Endothelial cell of umbilical vein (primary cell): ENCODE data around the gene DTX3. TPM values are rescaled to one million over a fixed set of nuclear protein-coding genes. Genes with fewer than 3 reads are reported as not detected.

Experiments
- BruUV-seq: library from RNA; stranded (reverse); fragments of 400-500 nt; replicated peaks from 2 replicates; lab custom pipeline; 2021; lab: Mats Ljungman, UMichigan
- CTCF ChIA-PET: fragments of 300-600, 350-600 bp; sonication (Branson Sonifier 250); formaldehyde crosslinking; loops from one replicate; lab custom pipeline; 2021; ENCODE audit warnings: antibody characterized with exemption, inconsistent platforms; lab: Charles Lee
- POLR2A ChIA-PET: fragments of 300-600, 350-600 bp; sonication (Branson Sonifier 250); formaldehyde crosslinking; loops from one replicate; lab custom pipeline; 2021; ENCODE audit warnings: antibody characterized with exemption, inconsistent platforms; lab: Charles Lee
- DNase-seq: peaks from one replicate; pipeline ENCODE4 v3.0.0-alpha.2; 2011; ENCODE audit warnings: low read depth, low spot score
- FAIRE-seq: peaks from 2 replicates; lab custom pipeline; 2011; peaks lifted over from hg19 to GRCh38; lab: Jason Lieb, UNC
- H2AFZ ChIP-seq: 2 replicates; pipeline ENCODE4 v1.6.0; 2012; ENCODE audit warnings: low read depth, low read length, control low read depth, inconsistent platforms
- H3K27ac ChIP-seq: 2 replicates; pipeline ENCODE4 v1.5.1; 2011; ENCODE audit warnings: low read depth, mild to moderate bottlenecking, control low read depth, low read length, moderate library complexity; ENCODE audit not compliant: insufficient read depth
- H3K27me3 ChIP-seq, 2 experiments: 2 replicates each; pipeline versions ENCODE4 v1.6.0 to v1.6.1; 2011; ENCODE audit warnings: low read length in 2 of 2, mixed read lengths in 1 of 2; ENCODE audit not compliant: control insufficient read depth in 2 of 2, insufficient read depth in 2 of 2
- H3K36me3 ChIP-seq, 2 experiments: 2 replicates in 1 of 2; 3 replicates in 1 of 2; pipeline ENCODE4 v1.5.1; 2011; ENCODE audit warnings: low read length in 2 of 2, mild to moderate bottlenecking in 1 of 2, moderate library complexity in 1 of 2; ENCODE audit not compliant: control insufficient read depth in 2 of 2, insufficient read depth in 2 of 2; ENCODE audit errors: extremely low read depth in 1 of 2
- H3K4me1 ChIP-seq: 3 replicates; pipeline ENCODE4 v1.5.1; 2011; ENCODE audit warnings: mild to moderate bottlenecking, low read length; ENCODE audit not compliant: control insufficient read depth, insufficient read depth; ENCODE audit errors: extremely low read depth
- H3K4me2 ChIP-seq: 2 replicates; pipeline ENCODE4 v1.6.1; 2011; ENCODE audit warnings: low read length, control low read depth, mixed read lengths; ENCODE audit not compliant: insufficient read depth
- H3K4me3 ChIP-seq, 3 experiments: fragments of 200-600 bp in 1 of 3; sonication (generic), shearing (Covaris generic) in 1 of 3; replicated peaks in 1 of 3; 2 replicates each; pipeline ENCODE4 v1.5.1; 2011 to 2016; ENCODE audit warnings: control low read depth in 3 of 3, low read length in 3 of 3, mild to moderate bottlenecking in 2 of 3, inconsistent platforms in 1 of 3, low read depth in 1 of 3, moderate library complexity in 1 of 3; ENCODE audit not compliant: insufficient read depth in 1 of 3
- H3K79me2 ChIP-seq: 2 replicates; pipeline ENCODE4 v1.6.0; 2012; ENCODE audit warnings: low read length, inconsistent platforms; ENCODE audit not compliant: control insufficient read depth, insufficient read depth
- H3K9ac ChIP-seq: replicated peaks from 2 replicates; pipeline ENCODE3; 2011; ENCODE audit warnings: low read length, control low read depth; ENCODE audit not compliant: insufficient read depth; ENCODE audit errors: extremely low read depth
- H3K9me1 ChIP-seq: replicated peaks from 3 replicates; pipeline ENCODE4 v1.6.0; 2011; ENCODE audit warnings: mild to moderate bottlenecking, low read length; ENCODE audit not compliant: control insufficient read depth, insufficient read depth; ENCODE audit errors: extremely low read depth
- H3K9me3 ChIP-seq: replicated peaks from 2 replicates; pipeline ENCODE4 v1.5.1; 2012; ENCODE audit warnings: low read length, inconsistent platforms; ENCODE audit not compliant: control insufficient read depth, insufficient read depth
- H4K20me1 ChIP-seq: replicated peaks from 2 replicates; pipeline ENCODE3; 2011; ENCODE audit warnings: mild to moderate bottlenecking, low read length; ENCODE audit not compliant: control insufficient read depth, insufficient read depth; ENCODE audit errors: extremely low read depth
- EZH2 ChIP-seq: IDR thresholded peaks from 2 replicates; pipeline ENCODE4 v1.6.1; 2012; ENCODE audit warnings: borderline replicate concordance, low read depth, mild to moderate bottlenecking, moderate library complexity, low read length, inconsistent platforms; ENCODE audit not compliant: severe bottlenecking
- FOS ChIP-seq: IDR thresholded peaks from 2 replicates; pipeline ENCODE4 v1.6.1; 2011; ENCODE audit warnings: mild to moderate bottlenecking, low read length, moderate library complexity, borderline replicate concordance; ENCODE audit not compliant: insufficient read depth
- GATA2 ChIP-seq: IDR thresholded peaks from 2 replicates; pipeline ENCODE4 v1.7.0; 2011; ENCODE audit warnings: low read depth, mild to moderate bottlenecking, moderate library complexity, mixed read lengths, low read length; ENCODE audit not compliant: insufficient read length, insufficient read depth
- JUN ChIP-seq: IDR thresholded peaks from 2 replicates; pipeline ENCODE4 v1.6.1; 2011; ENCODE audit warnings: borderline replicate concordance, low read depth; ENCODE audit not compliant: insufficient read length, insufficient read depth
- MYC ChIP-seq: IDR thresholded peaks from one replicate; pipeline ENCODE4 v1.6.1; 2011; ENCODE audit warnings: mild to moderate bottlenecking, low read depth, low read length
- POLR2A ChIP-seq: IDR thresholded peaks from 2 replicates; pipeline ENCODE4 v1.6.1; 2012; ENCODE audit warnings: low read depth, mild to moderate bottlenecking, control low read depth, low read length
- POLR2AphosphoS5 ChIP-seq: IDR thresholded peaks from 2 replicates; pipeline ENCODE4 v1.6.1; 2012; ENCODE audit warnings: low read depth, mild to moderate bottlenecking, control low read depth, low read length, moderate library complexity; ENCODE audit not compliant: insufficient read depth
- dilution Hi-C: fragments of 300-500 bp; cut with MboI; formaldehyde crosslinking; loops from one replicate; pipeline ENCODE4 v1.15.0; 2019; ENCODE audit warnings: low sequenced_read_pairs; ENCODE audit not compliant: extremely low pct_ligation_motif_present
- intact Hi-C: fragments of 100-400 bp; cut with micrococcal nuclease; formaldehyde crosslinking; loops from one replicate; pipeline ENCODE4 v1.10.0; 2022
- polyA plus RNA-seq, 4 experiments: library from polyadenylated mRNA; depleted of rRNA in 3 of 4; stranded (reverse) in 3 of 4; unstranded in 1 of 4; fragments of >200 nt; gene quantifications; 2 replicates each; pipeline versions ENCODE4 v1.2.1 to v1.2.3, GENCODE V29; 2011 to 2012; ENCODE audit warnings: missing spikeins in 1 of 4
- total RNA-seq: library from RNA; stranded (reverse); gene quantifications from 2 replicates; pipeline ENCODE4 v1.2.3, GENCODE V29; 2021
- TF ChIP-seq, protein P1 (sequence below): IDR thresholded peaks from 2 replicates; pipeline ENCODE4 v1.6.1; 2011; ENCODE audit not compliant: insufficient read depth, insufficient read length
- TF ChIP-seq, protein P2 (sequence below), 2 donors: IDR thresholded peaks; 1 replicate in 1 of 2; 2 replicates in 1 of 2; pipeline ENCODE4 v1.5.1; 2011; ENCODE audit warnings: low read length in 2 of 2, mild to moderate bottlenecking in 2 of 2, moderate library complexity in 2 of 2, control low read depth in 1 of 2, inconsistent platforms in 1 of 2, low read depth in 1 of 2; ENCODE audit not compliant: insufficient read depth in 1 of 2; ENCODE audit errors: extremely low read depth in 1 of 2

Gene DTX3
- total and polyA plus RNA-seq, 2 donors (not counting 3 experiments of a cell fraction or from before 2014, with no cell fraction given), result 34.5 to 51.4 TPM

DNA sequence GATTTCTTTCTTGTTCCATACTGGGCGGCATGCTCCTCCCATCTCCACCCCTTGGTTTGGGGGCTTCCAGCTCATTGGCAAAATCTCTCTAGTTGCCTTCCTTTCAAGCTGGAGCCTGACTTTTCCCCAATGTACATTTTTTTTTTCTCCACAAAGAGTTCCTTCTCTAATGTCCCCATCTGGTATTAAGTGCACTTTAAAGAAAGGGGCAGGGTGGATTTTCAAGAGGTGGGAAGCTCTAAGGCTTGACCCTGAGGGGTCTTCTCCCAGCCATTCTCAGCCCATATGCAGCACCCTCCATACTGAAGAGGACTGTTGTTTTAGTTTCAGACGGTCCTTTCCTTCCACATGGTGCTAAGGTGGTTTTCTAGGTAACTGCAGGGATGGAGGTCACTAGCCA lies 19.5 kb upstream of the DTX3 start:
- no peaks in the 10 kb centered on the region for H3K9me1 ChIP-seq
- intact Hi-C loops, result no loop called here
- H3K27ac ChIP-seq, result no peak overlapping the region
- no peaks in the 10 kb centered on the region for H3K36me3 ChIP-seq
- no peak overlapping the region for H3K9ac ChIP-seq
- POLR2A ChIA-PET, result interaction anchor here (0.7 kb wide), 3 partner anchors 22 to 91 kb away, joined by 4 to 5 read pairs (median 4); no protein-coding TSS in a partner anchor
- H4K20me1 ChIP-seq, result no peaks in the 10 kb centered on the region
- no TSS peak for BruUV-seq
- no peaks in the 10 kb centered on the region for H3K9me3 ChIP-seq
- no peaks in the 10 kb centered on the region for H3K79me2 ChIP-seq
- no peak overlapping the region for H3K4me2 ChIP-seq
- dilution Hi-C loops, result no loop called here
- no peak overlapping the region for H2AFZ ChIP-seq
- no peak for DNase-seq
- FAIRE-seq, result no peak
- peaks cover 18 to 25% of the 10 kb centered on the region in 2 experiments for H3K27me3 ChIP-seq
- TF ChIP-seq GATA2 (no peak), MYC (no peak), EZH2 (no peak), FOS (no peak), POLR2A (no peak), POLR2AphosphoS5 (no peak), JUN (no peak)
- TF ChIP-seq, protein P1, sequence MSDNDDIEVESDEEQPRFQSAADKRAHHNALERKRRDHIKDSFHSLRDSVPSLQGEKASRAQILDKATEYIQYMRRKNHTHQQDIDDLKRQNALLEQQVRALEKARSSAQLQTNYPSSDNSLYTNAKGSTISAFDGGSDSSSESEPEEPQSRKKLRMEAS, result no peak
- TF ChIP-seq, protein P2, sequence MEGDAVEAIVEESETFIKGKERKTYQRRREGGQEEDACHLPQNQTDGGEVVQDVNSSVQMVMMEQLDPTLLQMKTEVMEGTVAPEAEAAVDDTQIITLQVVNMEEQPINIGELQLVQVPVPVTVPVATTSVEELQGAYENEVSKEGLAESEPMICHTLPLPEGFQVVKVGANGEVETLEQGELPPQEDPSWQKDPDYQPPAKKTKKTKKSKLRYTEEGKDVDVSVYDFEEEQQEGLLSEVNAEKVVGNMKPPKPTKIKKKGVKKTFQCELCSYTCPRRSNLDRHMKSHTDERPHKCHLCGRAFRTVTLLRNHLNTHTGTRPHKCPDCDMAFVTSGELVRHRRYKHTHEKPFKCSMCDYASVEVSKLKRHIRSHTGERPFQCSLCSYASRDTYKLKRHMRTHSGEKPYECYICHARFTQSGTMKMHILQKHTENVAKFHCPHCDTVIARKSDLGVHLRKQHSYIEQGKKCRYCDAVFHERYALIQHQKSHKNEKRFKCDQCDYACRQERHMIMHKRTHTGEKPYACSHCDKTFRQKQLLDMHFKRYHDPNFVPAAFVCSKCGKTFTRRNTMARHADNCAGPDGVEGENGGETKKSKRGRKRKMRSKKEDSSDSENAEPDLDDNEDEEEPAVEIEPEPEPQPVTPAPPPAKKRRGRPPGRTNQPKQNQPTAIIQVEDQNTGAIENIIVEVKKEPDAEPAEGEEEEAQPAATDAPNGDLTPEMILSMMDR (IDR thresholded peaks at IDR 0.05; ENCODE audit: extremely low read depth in 1 of 2, insufficient read depth in 1 of 2, low read depth in 1 of 2, low read length in 2 of 2), result no peak
- CTCF ChIA-PET, result interaction anchor here (1.0 to 6.0 kb wide), 11 partner anchors 8 to 52 kb away, joined by 3 to 126 read pairs (median 21); partner anchors contain the start of genes ARHGEF25 and B4GALNT1
- H3K4me3 ChIP-seq, result no peak overlapping the region
- no peaks in the 10 kb centered on the region for H3K4me1 ChIP-seq
